Retinal pigment epithelial cell (primary cell): ENCODE results near the gene IRX4.

Experiments used
- DNase-seq: peaks from one replicate; pipeline ENCODE4 v3.0.0-alpha.2; 2010; ENCODE audit warnings: low read depth
- H3K4me3 ChIP-seq: 2 replicates; pipeline ENCODE4 v1.5.1; 2011; ENCODE audit warnings: mild to moderate bottlenecking, low read length, control low read depth, moderate library complexity
- TF ChIP-seq, protein P1 (sequence below): conservative IDR thresholded peaks from 2 replicates; pipeline ENCODE4 v1.5.1; 2011; ENCODE audit warnings: low read depth, low read length, control low read depth, inconsistent platforms

The IRX4 gene

DNA sequence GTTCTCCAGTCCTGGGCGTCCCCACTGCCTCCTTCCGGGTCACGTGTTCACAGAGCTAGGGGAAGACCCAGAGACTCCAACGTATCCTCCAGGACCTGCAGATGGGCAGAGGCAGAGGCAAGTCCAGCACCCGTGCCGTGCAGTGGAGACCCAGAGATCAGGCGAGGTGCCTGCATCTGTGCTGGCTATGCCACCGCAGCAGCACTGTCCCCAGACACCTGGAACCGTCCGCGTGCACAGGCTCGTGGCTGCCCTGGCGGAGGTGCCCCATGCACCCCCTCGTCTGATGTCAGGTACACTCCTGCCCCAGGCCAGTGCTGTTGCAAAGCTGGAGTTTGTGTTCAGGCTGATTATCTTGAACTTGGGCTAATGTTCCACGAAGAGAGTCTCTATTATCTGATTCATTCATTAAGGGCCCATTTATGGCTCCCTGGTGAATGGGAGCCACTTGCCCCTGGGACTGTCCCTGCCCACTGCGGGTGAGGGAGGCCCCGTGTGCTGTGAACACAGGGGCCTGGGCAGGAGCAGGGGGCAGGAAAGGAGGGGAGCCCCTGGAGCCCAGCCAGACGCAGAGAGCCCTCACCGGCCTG is 13.7 kb downstream of the IRX4 start:
- TF ChIP-seq, protein P1, sequence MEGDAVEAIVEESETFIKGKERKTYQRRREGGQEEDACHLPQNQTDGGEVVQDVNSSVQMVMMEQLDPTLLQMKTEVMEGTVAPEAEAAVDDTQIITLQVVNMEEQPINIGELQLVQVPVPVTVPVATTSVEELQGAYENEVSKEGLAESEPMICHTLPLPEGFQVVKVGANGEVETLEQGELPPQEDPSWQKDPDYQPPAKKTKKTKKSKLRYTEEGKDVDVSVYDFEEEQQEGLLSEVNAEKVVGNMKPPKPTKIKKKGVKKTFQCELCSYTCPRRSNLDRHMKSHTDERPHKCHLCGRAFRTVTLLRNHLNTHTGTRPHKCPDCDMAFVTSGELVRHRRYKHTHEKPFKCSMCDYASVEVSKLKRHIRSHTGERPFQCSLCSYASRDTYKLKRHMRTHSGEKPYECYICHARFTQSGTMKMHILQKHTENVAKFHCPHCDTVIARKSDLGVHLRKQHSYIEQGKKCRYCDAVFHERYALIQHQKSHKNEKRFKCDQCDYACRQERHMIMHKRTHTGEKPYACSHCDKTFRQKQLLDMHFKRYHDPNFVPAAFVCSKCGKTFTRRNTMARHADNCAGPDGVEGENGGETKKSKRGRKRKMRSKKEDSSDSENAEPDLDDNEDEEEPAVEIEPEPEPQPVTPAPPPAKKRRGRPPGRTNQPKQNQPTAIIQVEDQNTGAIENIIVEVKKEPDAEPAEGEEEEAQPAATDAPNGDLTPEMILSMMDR: no peak
- H3K4me3 ChIP-seq: no peak overlapping the region

DNA sequence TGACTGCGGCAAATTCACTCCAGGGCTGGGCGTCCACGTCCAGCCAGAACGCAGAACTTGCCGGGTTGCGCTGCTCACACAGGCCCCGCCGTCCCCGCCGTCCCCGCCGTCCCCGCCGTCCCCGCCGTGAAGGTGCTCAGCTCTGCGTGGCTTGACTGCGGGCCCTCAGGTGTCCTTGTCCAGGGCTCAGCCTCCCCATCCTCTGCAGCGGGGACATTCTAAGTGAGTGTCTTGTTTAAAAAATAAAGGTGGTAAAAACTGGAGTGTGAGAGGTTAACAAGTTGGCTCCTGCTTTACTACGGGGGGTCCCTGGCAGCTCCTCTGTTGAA is 14.9 kb downstream of the IRX4 start:
- no peak overlapping the region for H3K4me3 ChIP-seq
- TF ChIP-seq, protein P1: no peak
- no peak for DNase-seq

More for the DNA sequence above, 13.7 kb downstream of the IRX4 start:
- no peak for DNase-seq

- no peak for DNase-seq
- no peak overlapping the region for H3K4me3 ChIP-seq
- TF ChIP-seq, protein P1: no peak
Measured at GRCh38 chr5:1867114-1867814, 15.5 kb downstream of the IRX4 start.

GRCh38 chr5:1865948-1866347 is 16.8 kb downstream of the IRX4 start:
- DNase-seq: no peak
- TF ChIP-seq, protein P1: no peak
- H3K4me3 ChIP-seq: no peak overlapping the region

GRCh38 chr5:1865486-1865885 is 17.2 kb downstream of the IRX4 start:
- no peak overlapping the region for H3K4me3 ChIP-seq
- DNase-seq: no peak
- TF ChIP-seq, protein P1: no peak

GRCh38 chr5:1864896-1865440 is 17.8 kb downstream of the IRX4 start:
- no peak for DNase-seq
- TF ChIP-seq, protein P1: no peak

GRCh38 chr5:1860949-1861348 is 21.8 kb downstream of the IRX4 start:
- TF ChIP-seq, protein P1: no peak
- H3K4me3 ChIP-seq: no peak overlapping the region
- DNase-seq: no peak

More at GRCh38 chr5:1864896-1865440, 17.8 kb downstream of the IRX4 start:
- H3K4me3 ChIP-seq: no peak overlapping the region
